HG03095 (cell line): Measurements from ENCODE around the gene SOCS3.

ENCODE experiments used
- ATAC-seq: cut with Tn5 transposase; IDR thresholded peaks from one replicate; pipeline ENCODE4 v1.9.1; 2021; ENCODE audit warnings: moderate library complexity; ENCODE audit not compliant: unreplicated experiment

Gene SOCS3

GRCh38 chr17:78359997-78360370 is at the start of gene SOCS3:
Gene SOCS3, minus strand, starts transcription at chr17:78360077. Its CDS starts 982 bp downstream, at chr17:78359095.
- ATAC-seq = peak; percentile 37

GRCh38 chr17:78409191-78409928 is 49.5 kb upstream of the SOCS3 start:
- no peak for ATAC-seq

GRCh38 chr17:78408476-78409050 is 48.7 kb upstream of the SOCS3 start:
- ATAC-seq = no peak

- ATAC-seq = no peak
Observed at GRCh38 chr17:78407387-78408000, 47.6 kb upstream of the SOCS3 start.

- ATAC-seq = no peak
Observed at GRCh38 chr17:78406920-78407319, 47.0 kb upstream of the SOCS3 start.

- ATAC-seq = no peak
Observed at GRCh38 chr17:78406396-78406795, 46.5 kb upstream of the SOCS3 start.

GRCh38 chr17:78403822-78404221 is 43.9 kb upstream of the SOCS3 start:
- ATAC-seq = no peak

- ATAC-seq = no peak
Observed at GRCh38 chr17:78401891-78402290, 42.0 kb upstream of the SOCS3 start.

- ATAC-seq = no peak
Observed at GRCh38 chr17:78401246-78401645, 41.4 kb upstream of the SOCS3 start.

- no peak for ATAC-seq
Observed at GRCh38 chr17:78400581-78401240, 40.8 kb upstream of the SOCS3 start.

GRCh38 chr17:78399693-78400144 is 39.8 kb upstream of the SOCS3 start:
- ATAC-seq = no peak

GRCh38 chr17:78399028-78399692 is 39.3 kb upstream of the SOCS3 start:
- no peak for ATAC-seq

GRCh38 chr17:78398390-78398789 is 38.5 kb upstream of the SOCS3 start:
- ATAC-seq = no peak

- ATAC-seq = no peak
Observed at GRCh38 chr17:78397681-78398101, 37.8 kb upstream of the SOCS3 start.

- no peak for ATAC-seq
Observed at GRCh38 chr17:78396441-78397337, 36.8 kb upstream of the SOCS3 start.

GRCh38 chr17:78395155-78395554 is 35.3 kb upstream of the SOCS3 start:
- no peak for ATAC-seq

GRCh38 chr17:78394209-78394608 is 34.3 kb upstream of the SOCS3 start:
- ATAC-seq = no peak

GRCh38 chr17:78393575-78393974 is 33.7 kb upstream of the SOCS3 start:
- ATAC-seq = no peak

GRCh38 chr17:78392295-78392694 is 32.4 kb upstream of the SOCS3 start:
- ATAC-seq = no peak

GRCh38 chr17:78391843-78392242 is 32.0 kb upstream of the SOCS3 start:
- no peak for ATAC-seq
